A673 (cell line): ENCODE results near the gene ZIM2.

Experiments
- EZH2 ChIP-seq: fragments of 200-600 bp; sonication (generic); IDR thresholded peaks from 2 replicates; pipeline ENCODE4 v1.6.1; 2017; ENCODE audit warnings: borderline replicate concordance, low read depth, mild to moderate bottlenecking, mixed read lengths, antibody characterized with exemption, low read length; ENCODE audit not compliant: poor library complexity, severe bottlenecking
- TF ChIP-seq, protein P1 (sequence below): fragments of 300-800, 200-600 bp; sonication (generic); conservative IDR thresholded peaks from 2 replicates; pipeline ENCODE4 v1.5.1; 2017; ENCODE audit warnings: low read depth, mild to moderate bottlenecking, antibody characterized with exemption, low read length, moderate library complexity, mixed read lengths

DNA sequence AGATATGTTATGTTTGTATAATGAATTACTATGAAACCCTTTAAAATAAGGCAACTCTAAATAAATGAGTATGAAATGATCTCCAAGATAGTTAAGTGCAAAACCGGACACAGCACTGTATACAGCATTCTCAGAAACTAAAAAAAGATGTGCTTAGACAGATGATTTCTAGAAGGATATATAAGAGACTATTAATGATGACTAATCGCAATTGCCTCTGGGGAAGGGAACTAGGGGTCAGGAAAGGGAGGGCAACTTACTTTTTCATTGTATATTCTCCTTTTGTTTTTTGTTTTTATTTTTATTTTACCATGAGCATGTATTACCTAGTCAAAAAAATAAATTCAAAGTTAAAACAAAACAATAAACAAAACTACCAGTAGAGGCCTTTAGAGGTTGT is 12.8 kb downstream of the ZIM2 start:
- TF ChIP-seq, protein P1, sequence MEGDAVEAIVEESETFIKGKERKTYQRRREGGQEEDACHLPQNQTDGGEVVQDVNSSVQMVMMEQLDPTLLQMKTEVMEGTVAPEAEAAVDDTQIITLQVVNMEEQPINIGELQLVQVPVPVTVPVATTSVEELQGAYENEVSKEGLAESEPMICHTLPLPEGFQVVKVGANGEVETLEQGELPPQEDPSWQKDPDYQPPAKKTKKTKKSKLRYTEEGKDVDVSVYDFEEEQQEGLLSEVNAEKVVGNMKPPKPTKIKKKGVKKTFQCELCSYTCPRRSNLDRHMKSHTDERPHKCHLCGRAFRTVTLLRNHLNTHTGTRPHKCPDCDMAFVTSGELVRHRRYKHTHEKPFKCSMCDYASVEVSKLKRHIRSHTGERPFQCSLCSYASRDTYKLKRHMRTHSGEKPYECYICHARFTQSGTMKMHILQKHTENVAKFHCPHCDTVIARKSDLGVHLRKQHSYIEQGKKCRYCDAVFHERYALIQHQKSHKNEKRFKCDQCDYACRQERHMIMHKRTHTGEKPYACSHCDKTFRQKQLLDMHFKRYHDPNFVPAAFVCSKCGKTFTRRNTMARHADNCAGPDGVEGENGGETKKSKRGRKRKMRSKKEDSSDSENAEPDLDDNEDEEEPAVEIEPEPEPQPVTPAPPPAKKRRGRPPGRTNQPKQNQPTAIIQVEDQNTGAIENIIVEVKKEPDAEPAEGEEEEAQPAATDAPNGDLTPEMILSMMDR, result no peak
- TF ChIP-seq EZH2, result no peak
